PC-9 (cell line): ENCODE results near the gene ALOXE3. TPM values are rescaled to one million over a fixed set of nuclear protein-coding genes. Genes with fewer than 3 reads are reported as not detected.

ENCODE experiments used
- BruUV-seq: library from RNA; stranded (reverse); fragments of 400-500 nt; replicated peaks from 2 replicates; lab custom pipeline; 2021; lab: Mats Ljungman, UMichigan
- CTCF ChIA-PET: fragments of 300-600 bp; sonication (Branson Sonifier 250); formaldehyde crosslinking; loops from one replicate; lab custom pipeline; 2022; ENCODE audit warnings: antibody characterized with exemption; lab: Charles Lee
- POLR2A ChIA-PET: fragments of 300-600 bp; sonication (Branson Sonifier 250); formaldehyde crosslinking; loops from one replicate; lab custom pipeline; 2022; ENCODE audit warnings: antibody characterized with exemption; ENCODE audit not compliant: unreplicated experiment; lab: Charles Lee
- DNase-seq, 2 experiments: peaks; one replicate each; pipeline versions ENCODE4 v3.0.0 to v3.0.0-alpha.2; 2015 to 2022; ENCODE audit warnings: mixed read lengths in 1 of 2
- H2AFZ ChIP-seq: fragments of 200-600 bp; sonication (generic); 2 replicates; pipeline ENCODE4 v1.8.1; 2017; ENCODE audit warnings: antibody characterized with exemption
- H3F3A ChIP-seq: fragments of 200-600 bp; sonication (generic); 2 replicates; pipeline ENCODE4 v1.8.1; 2017; ENCODE audit warnings: antibody characterized with exemption, mild to moderate bottlenecking, low read depth; ENCODE audit not compliant: insufficient read depth
- H3K27ac ChIP-seq: fragments of 200-600 bp; sonication (generic); 2 replicates; pipeline ENCODE4 v1.6.1; 2016; ENCODE audit warnings: mixed run types
- H3K27me3 ChIP-seq: fragments of 200-600 bp; sonication (generic); 2 replicates; pipeline ENCODE4 v1.6.1; 2016; ENCODE audit warnings: low read depth, mixed run types; ENCODE audit not compliant: insufficient read depth
- H3K36me3 ChIP-seq: fragments of 200-600 bp; sonication (generic); 2 replicates; pipeline ENCODE4 v1.6.1; 2016; ENCODE audit warnings: low read depth, mixed run types
- H3K4me1 ChIP-seq: fragments of 200-600 bp; sonication (generic); replicated peaks from 2 replicates; pipeline ENCODE4 v1.6.1; 2016; ENCODE audit warnings: mixed run types; ENCODE audit not compliant: insufficient read depth
- H3K4me2 ChIP-seq: fragments of 200-600 bp; sonication (generic); 2 replicates; pipeline ENCODE4 v1.6.1; 2017; ENCODE audit warnings: mixed run types
- H3K4me3 ChIP-seq: fragments of 200-600 bp; sonication (generic); 2 replicates; pipeline ENCODE4 v1.6.1; 2016; ENCODE audit warnings: mixed run types
- H3K79me2 ChIP-seq: fragments of 200-600 bp; sonication (generic); 2 replicates; pipeline ENCODE4 v1.6.1; 2017; ENCODE audit warnings: low read depth, mixed run types
- H3K9me2 ChIP-seq: fragments of 200-600 bp; sonication (generic); 2 replicates; pipeline ENCODE4 v1.8.1; 2017; ENCODE audit warnings: mild to moderate bottlenecking; ENCODE audit not compliant: insufficient read depth
- H3K9me3 ChIP-seq: fragments of 200-600 bp; sonication (generic); 2 replicates; pipeline ENCODE4 v1.8.1; 2016; ENCODE audit warnings: low read depth; ENCODE audit not compliant: insufficient read depth
- H4K20me1 ChIP-seq: fragments of 200-600 bp; sonication (generic); 2 replicates; pipeline ENCODE4 v1.8.1; 2017; ENCODE audit not compliant: insufficient read depth
- EZH2 ChIP-seq: fragments of 200-600 bp; sonication (generic); IDR thresholded peaks from 2 replicates; pipeline ENCODE4 v1.8.0; 2017; ENCODE audit warnings: antibody characterized with exemption, low read depth
- intact Hi-C: fragments of 100-400 bp; cut with micrococcal nuclease; formaldehyde crosslinking; loops from one replicate; pipeline ENCODE4 v1.10.0; 2022; ENCODE audit not compliant: unreplicated experiment
- total RNA-seq: library from RNA; stranded (reverse); gene quantifications from 2 replicates; pipeline ENCODE4 v1.2.3, GENCODE V29; 2021
- TF ChIP-seq, protein P1 (sequence below): fragments of 200-600 bp; sonication (generic); conservative IDR thresholded peaks from 2 replicates; pipeline ENCODE4 v1.6.1; 2017; ENCODE audit warnings: mixed run types, antibody characterized with exemption, mild to moderate bottlenecking, moderate library complexity

ALOXE3 gene
- total RNA-seq, 1 experiment from 2014 or later = 1.4 TPM

DNA sequence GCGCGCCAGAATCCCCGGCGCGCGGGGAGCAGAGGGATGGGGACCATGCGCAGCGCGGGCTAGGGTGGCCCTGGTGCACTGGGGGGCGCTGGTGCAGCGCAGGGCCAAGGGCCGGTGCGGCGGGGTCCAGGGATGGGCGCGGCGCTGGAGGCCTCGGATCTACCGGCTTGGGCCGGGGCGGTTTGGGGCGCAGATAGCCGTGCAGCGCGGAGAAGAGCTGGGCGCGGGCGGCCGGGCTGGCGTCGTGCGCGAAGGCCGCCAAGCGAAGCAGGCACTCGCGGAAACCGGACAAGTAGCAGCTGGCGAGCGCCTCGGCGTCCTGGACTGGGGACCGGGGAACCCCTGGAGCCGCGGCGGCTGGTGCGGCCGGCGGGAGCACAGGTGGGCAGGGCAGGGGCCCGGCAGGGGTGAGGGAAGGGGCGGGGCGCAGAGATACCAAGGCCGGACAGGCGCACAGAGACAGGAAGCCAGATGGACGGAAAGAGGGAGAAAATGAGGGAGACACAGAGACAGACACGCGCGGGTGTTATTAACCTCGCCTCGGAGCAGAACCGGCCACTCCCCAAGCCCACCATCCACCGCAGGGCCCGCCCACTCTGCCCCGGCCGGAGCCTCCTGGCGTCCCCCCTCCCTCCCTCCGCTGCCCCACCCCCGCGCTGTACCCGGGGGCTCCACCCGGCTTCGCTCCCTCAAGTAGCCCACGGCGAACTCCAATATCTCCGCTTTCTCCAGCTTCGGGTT, 3.5 kb upstream of the ALOXE3 start:
- no peaks in the 10 kb centered on the region for H3K27me3 ChIP-seq
- H3K4me1 ChIP-seq = peaks cover 23% of the 10 kb centered on the region
- no peaks in the 10 kb centered on the region for H3K79me2 ChIP-seq
- POLR2A ChIA-PET = interaction anchor here (0.5 to 0.9 kb wide), 3 partner anchors 28 to 51 kb away, joined by 4 to 11 read pairs (median 8); no protein-coding TSS in a partner anchor
- H3K4me2 ChIP-seq = peak overlapping the region; percentile 95
- intact Hi-C loops = loop anchor here (1.0 kb wide), 1 partner anchor 36 kb away; no protein-coding TSS in a partner anchor
- H3K27ac ChIP-seq = no peak overlapping the region
- H2AFZ ChIP-seq = peak overlapping the region; percentile 86
- CTCF ChIA-PET = interaction anchor here (0.6 to 0.7 kb wide), 2 partner anchors 49 to 288 kb away, joined by 3 read pairs; no protein-coding TSS in a partner anchor
- no peaks in the 10 kb centered on the region for H3K36me3 ChIP-seq
- no TSS peak for BruUV-seq
- TF ChIP-seq, protein P1, sequence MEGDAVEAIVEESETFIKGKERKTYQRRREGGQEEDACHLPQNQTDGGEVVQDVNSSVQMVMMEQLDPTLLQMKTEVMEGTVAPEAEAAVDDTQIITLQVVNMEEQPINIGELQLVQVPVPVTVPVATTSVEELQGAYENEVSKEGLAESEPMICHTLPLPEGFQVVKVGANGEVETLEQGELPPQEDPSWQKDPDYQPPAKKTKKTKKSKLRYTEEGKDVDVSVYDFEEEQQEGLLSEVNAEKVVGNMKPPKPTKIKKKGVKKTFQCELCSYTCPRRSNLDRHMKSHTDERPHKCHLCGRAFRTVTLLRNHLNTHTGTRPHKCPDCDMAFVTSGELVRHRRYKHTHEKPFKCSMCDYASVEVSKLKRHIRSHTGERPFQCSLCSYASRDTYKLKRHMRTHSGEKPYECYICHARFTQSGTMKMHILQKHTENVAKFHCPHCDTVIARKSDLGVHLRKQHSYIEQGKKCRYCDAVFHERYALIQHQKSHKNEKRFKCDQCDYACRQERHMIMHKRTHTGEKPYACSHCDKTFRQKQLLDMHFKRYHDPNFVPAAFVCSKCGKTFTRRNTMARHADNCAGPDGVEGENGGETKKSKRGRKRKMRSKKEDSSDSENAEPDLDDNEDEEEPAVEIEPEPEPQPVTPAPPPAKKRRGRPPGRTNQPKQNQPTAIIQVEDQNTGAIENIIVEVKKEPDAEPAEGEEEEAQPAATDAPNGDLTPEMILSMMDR = peak; percentile 60
- no peak for TF ChIP-seq EZH2
- peaks cover 33% of the 10 kb centered on the region for H3F3A ChIP-seq
- H3K9me3 ChIP-seq = no peaks in the 10 kb centered on the region
- no peaks in the 10 kb centered on the region for H3K9me2 ChIP-seq
- DNase-seq = peak in 1 of 2 experiments; percentile 89
- H4K20me1 ChIP-seq = peaks cover 5% of the 10 kb centered on the region; the same call in 1 of the 2 replicates
- H3K4me3 ChIP-seq = peak overlapping the region; percentile 81

GRCh38 chr17:8121407-8121680, 3.0 kb upstream of the ALOXE3 start:
- peak overlapping the region; percentile 87; the same call in 1 of the 2 replicates for H3K4me3 ChIP-seq
- H3K4me1 ChIP-seq = peaks cover 23% of the 10 kb centered on the region
- no peaks in the 10 kb centered on the region for H3K36me3 ChIP-seq
- H3K4me2 ChIP-seq = peak overlapping the region; percentile 95
- H2AFZ ChIP-seq = peak overlapping the region; percentile 86; the same call in 1 of the 2 replicates
- H3K9me3 ChIP-seq = no peaks in the 10 kb centered on the region
- peaks cover 5% of the 10 kb centered on the region; the same call in 1 of the 2 replicates for H4K20me1 ChIP-seq
- BruUV-seq = no TSS peak
- no peaks in the 10 kb centered on the region for H3K27me3 ChIP-seq
- ChIA-PET POLR2A (interaction anchor here (0.5 to 0.9 kb wide), 2 partner anchors 28 to 35 kb away, joined by 4 to 8 read pairs; no protein-coding TSS in a partner anchor), CTCF (no interaction called here)
- no peak overlapping the region for H3K27ac ChIP-seq
- DNase-seq = no peak
- intact Hi-C loops = no loop called here
- no peaks in the 10 kb centered on the region for H3K9me2 ChIP-seq
- peaks cover 30% of the 10 kb centered on the region for H3F3A ChIP-seq
- no peaks in the 10 kb centered on the region for H3K79me2 ChIP-seq
- TF ChIP-seq EZH2 = no peak
- TF ChIP-seq, protein P1 = no peak

- intact Hi-C loops = loop anchor here (1.0 kb wide), 3 partner anchors 18 to 127 kb away; no protein-coding TSS in a partner anchor
- Histone ChIP-seq H4K20me1 (peaks cover 5% of the 10 kb centered on the region; the same call in 1 of the 2 replicates), H3K27ac (peak overlapping the region; percentile 58), H3K36me3 (no peaks in the 10 kb centered on the region), H3K27me3 (no peaks in the 10 kb centered on the region), H2AFZ (peak overlapping the region; percentile 73), H3F3A (peaks cover 30% of the 10 kb centered on the region), H3K9me3 (no peaks in the 10 kb centered on the region), H3K4me1 (peaks cover 23% of the 10 kb centered on the region), H3K9me2 (no peaks in the 10 kb centered on the region), H3K4me3 (peak overlapping the region; percentile 87), H3K4me2 (peak overlapping the region; percentile 95), H3K79me2 (no peaks in the 10 kb centered on the region)
- POLR2A ChIA-PET = interaction anchor here (1.3 kb wide), 1 partner anchor 52 kb away, joined by 4 read pairs; no protein-coding TSS in a partner anchor
- BruUV-seq = no TSS peak
- CTCF ChIA-PET = interaction anchor here (2.1 kb wide), 1 partner anchor 17 kb away, joined by 8 read pairs; no protein-coding TSS in a partner anchor
- DNase-seq = peak; percentile 79 to 94
- TF ChIP-seq, protein P1 = peak; percentile 45
- TF ChIP-seq EZH2 = no peak
Observed at GRCh38 chr17:8120520-8121406, 2.4 kb upstream of the ALOXE3 start.
